Measurements from ENCODE around the gene NPAS3.

NPAS3 gene

GRCh38 chr14:33201116-33201515 is 262.4 kb downstream of the NPAS3 start:
- H3F3A ChIP-seq (ENCODE audit: insufficient read depth, low read length), result no peaks in the 10 kb centered on the region
- no peak overlapping the region for H3K27ac ChIP-seq (ENCODE audit: low read length)
- no peak overlapping the region for H3K4me2 ChIP-seq (ENCODE audit: low read depth, low read length)
- H3K9ac ChIP-seq (ENCODE audit: low read length), result no peak overlapping the region
- H3K4me1 ChIP-seq (ENCODE audit: low read length), result no peaks in the 10 kb centered on the region
- H4K20me1 ChIP-seq (ENCODE audit: insufficient read depth, low read length), result no peaks in the 10 kb centered on the region
- H3K79me2 ChIP-seq (ENCODE audit: low read length), result no peaks in the 10 kb centered on the region
- H3K9me3 ChIP-seq (replicated peaks; ENCODE audit: insufficient read depth, low read length), result no peaks in the 10 kb centered on the region
- DNase-seq, result no peak
- H3K9me2 ChIP-seq (replicated peaks; ENCODE audit: insufficient read depth, low read length), result no peaks in the 10 kb centered on the region
- no peaks in the 10 kb centered on the region for H3K27me3 ChIP-seq (replicated peaks; ENCODE audit: insufficient read depth, low read length)
- H3K36me3 ChIP-seq (replicated peaks; ENCODE audit: insufficient read depth, low read length), result no peaks in the 10 kb centered on the region
- H3K4me3 ChIP-seq (ENCODE audit: low read length), result no peak overlapping the region
- H2AFZ ChIP-seq (ENCODE audit: low read length), result no peak overlapping the region
- TF ChIP-seq CTCF (IDR thresholded peaks at IDR 0.05; ENCODE audit: low read length), result no peak
- TF ChIP-seq EZH2phosphoT487 (IDR thresholded peaks at IDR 0.05; ENCODE audit: low read length), result no peak
- TF ChIP-seq EZH2 (optimal IDR thresholded peaks at IDR 0.05; ENCODE audit: low read depth, low read length), result no peak

GRCh38 chr14:33206981-33207380 is 268.3 kb downstream of the NPAS3 start:
- Histone ChIP-seq H3K36me3 (replicated peaks; ENCODE audit: insufficient read depth, low read length) (no peaks in the 10 kb centered on the region), H3K27ac (ENCODE audit: low read length) (no peak overlapping the region), H3K79me2 (ENCODE audit: low read length) (no peaks in the 10 kb centered on the region), H3K9ac (ENCODE audit: low read length) (no peak overlapping the region), H3K27me3 (replicated peaks; ENCODE audit: insufficient read depth, low read length) (no peaks in the 10 kb centered on the region), H3K4me2 (ENCODE audit: low read depth, low read length) (no peak overlapping the region), H3K4me3 (ENCODE audit: low read length) (no peak overlapping the region), H3K9me2 (replicated peaks; ENCODE audit: insufficient read depth, low read length) (no peaks in the 10 kb centered on the region), H3K4me1 (ENCODE audit: low read length) (no peaks in the 10 kb centered on the region), H4K20me1 (ENCODE audit: insufficient read depth, low read length) (no peaks in the 10 kb centered on the region), H2AFZ (ENCODE audit: low read length) (no peak overlapping the region), H3K9me3 (replicated peaks; ENCODE audit: insufficient read depth, low read length) (no peaks in the 10 kb centered on the region), H3F3A (ENCODE audit: insufficient read depth, low read length) (no peaks in the 10 kb centered on the region)
- TF ChIP-seq EZH2phosphoT487 (IDR thresholded peaks at IDR 0.05; ENCODE audit: low read length) (no peak), EZH2 (optimal IDR thresholded peaks at IDR 0.05; ENCODE audit: low read depth, low read length) (no peak)
- no peak for DNase-seq

GRCh38 chr14:33207467-33208017 is 268.9 kb downstream of the NPAS3 start:
- Histone ChIP-seq H3K4me3 (ENCODE audit: low read length) (no peak overlapping the region), H2AFZ (ENCODE audit: low read length) (no peak overlapping the region), H3K4me1 (ENCODE audit: low read length) (no peaks in the 10 kb centered on the region), H3K4me2 (ENCODE audit: low read depth, low read length) (no peak overlapping the region), H3K27me3 (replicated peaks; ENCODE audit: insufficient read depth, low read length) (no peaks in the 10 kb centered on the region), H3K27ac (ENCODE audit: low read length) (no peak overlapping the region), H3F3A (ENCODE audit: insufficient read depth, low read length) (no peaks in the 10 kb centered on the region), H4K20me1 (ENCODE audit: insufficient read depth, low read length) (no peaks in the 10 kb centered on the region), H3K9me2 (replicated peaks; ENCODE audit: insufficient read depth, low read length) (no peaks in the 10 kb centered on the region), H3K36me3 (replicated peaks; ENCODE audit: insufficient read depth, low read length) (no peaks in the 10 kb centered on the region), H3K9me3 (replicated peaks; ENCODE audit: insufficient read depth, low read length) (no peaks in the 10 kb centered on the region), H3K79me2 (ENCODE audit: low read length) (no peaks in the 10 kb centered on the region), H3K9ac (ENCODE audit: low read length) (no peak overlapping the region)
- TF ChIP-seq EZH2phosphoT487 (IDR thresholded peaks at IDR 0.05; ENCODE audit: low read length), result no peak
- no peak for TF ChIP-seq CTCF (IDR thresholded peaks at IDR 0.05; ENCODE audit: low read length)
- no peak for TF ChIP-seq EZH2 (optimal IDR thresholded peaks at IDR 0.05; ENCODE audit: low read depth, low read length)
- DNase-seq, result no peak

- Histone ChIP-seq H4K20me1 (ENCODE audit: insufficient read depth, low read length) (no peaks in the 10 kb centered on the region), H3K27ac (ENCODE audit: low read length) (no peak overlapping the region), H3K9me2 (replicated peaks; ENCODE audit: insufficient read depth, low read length) (no peaks in the 10 kb centered on the region), H3F3A (ENCODE audit: insufficient read depth, low read length) (no peaks in the 10 kb centered on the region), H3K36me3 (replicated peaks; ENCODE audit: insufficient read depth, low read length) (no peaks in the 10 kb centered on the region), H3K27me3 (replicated peaks; ENCODE audit: insufficient read depth, low read length) (no peaks in the 10 kb centered on the region), H3K79me2 (ENCODE audit: low read length) (no peaks in the 10 kb centered on the region), H3K4me3 (ENCODE audit: low read length) (no peak overlapping the region), H3K4me2 (ENCODE audit: low read depth, low read length) (no peak overlapping the region), H3K9ac (ENCODE audit: low read length) (no peak overlapping the region), H3K9me3 (replicated peaks; ENCODE audit: insufficient read depth, low read length) (no peaks in the 10 kb centered on the region), H3K4me1 (ENCODE audit: low read length) (no peaks in the 10 kb centered on the region), H2AFZ (ENCODE audit: low read length) (no peak overlapping the region)
- TF ChIP-seq EZH2 (optimal IDR thresholded peaks at IDR 0.05; ENCODE audit: low read depth, low read length), result no peak
- no peak for TF ChIP-seq EZH2phosphoT487 (IDR thresholded peaks at IDR 0.05; ENCODE audit: low read length)
- no peak for TF ChIP-seq CTCF (IDR thresholded peaks at IDR 0.05; ENCODE audit: low read length)
- DNase-seq, result peak; percentile 7
Measured at GRCh38 chr14:33210311-33210710, 271.6 kb downstream of the NPAS3 start.
